KG1 (cell line): ENCODE measurements around the gene PRKG1.
"Not testable (repeated sequence)": the region's sequence is repeated elsewhere in the genome, so short reads cannot be mapped to it uniquely, and the experiment has no call there.

Experiments
- DNase-seq: peaks from one replicate; lab custom pipeline; 2025; lab: John Stamatoyannopoulos, UW

The PRKG1 gene

DNA sequence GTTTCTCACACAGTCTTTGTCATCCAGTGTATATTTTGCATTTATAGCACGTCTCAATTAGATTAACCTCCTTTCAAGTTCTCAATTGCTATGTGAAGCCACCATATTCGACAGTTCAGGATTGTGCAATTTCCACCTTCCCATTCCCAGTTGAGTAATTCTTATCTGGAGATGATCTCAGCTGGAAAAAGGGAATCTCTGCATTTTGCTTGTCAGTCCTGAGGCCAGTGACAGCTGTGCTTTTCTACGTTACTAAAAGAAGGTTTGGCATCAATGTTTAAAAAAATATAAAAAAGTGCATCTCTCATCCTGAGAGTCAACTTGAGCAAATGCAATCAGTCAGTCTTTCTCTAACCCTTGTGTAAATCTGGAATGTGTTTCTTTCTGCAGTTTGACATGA lies 247.7 kb downstream of the PRKG1 start:
- DNase-seq: no peak

DNA sequence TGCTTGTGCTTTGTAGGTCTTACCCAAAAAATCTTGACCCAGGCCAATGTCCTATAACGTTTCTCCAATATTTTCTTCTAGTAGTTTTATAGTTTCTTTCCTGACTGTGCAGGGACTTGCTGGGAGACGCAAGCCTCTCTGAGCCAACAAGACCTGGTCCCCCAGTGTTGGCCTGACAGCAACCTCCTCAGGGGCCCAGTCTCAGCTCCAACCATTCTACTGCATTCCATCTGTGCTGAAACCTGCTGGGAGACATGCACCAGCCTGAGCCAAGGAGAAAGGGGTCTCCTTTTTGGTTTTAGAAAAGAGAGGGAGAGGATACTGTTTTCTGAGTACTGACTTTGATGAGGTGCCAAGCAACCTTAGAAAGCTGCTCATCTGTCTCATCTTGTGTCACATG lies 251.4 kb downstream of the PRKG1 start:
- no peak for DNase-seq

GRCh38 chr10:51326174-51326573 lies 251.9 kb downstream of the PRKG1 start:
- no peak for DNase-seq

DNA sequence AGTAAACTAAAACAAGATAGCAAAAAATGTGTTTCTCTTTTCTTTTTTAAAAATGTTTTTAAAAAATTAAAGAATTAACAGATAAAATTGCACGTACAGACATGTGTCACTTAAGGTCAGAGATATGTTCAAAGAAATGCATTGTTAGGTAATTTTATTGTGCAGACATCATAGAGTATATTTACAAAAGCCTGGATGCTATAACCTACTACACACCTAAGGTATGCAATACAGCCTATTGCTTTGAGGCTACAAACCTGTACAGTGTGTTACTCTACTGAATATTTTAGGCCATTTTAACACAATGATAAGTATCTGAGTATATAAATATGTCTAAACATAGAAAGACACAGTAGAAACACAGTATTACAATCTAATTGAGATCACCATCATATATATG lies 253.1 kb downstream of the PRKG1 start:
- no peak for DNase-seq

- DNase-seq: no peak
These were observed 266.1 kb downstream of the PRKG1 start for GRCh38 chr10:51340366-51340765.

DNA sequence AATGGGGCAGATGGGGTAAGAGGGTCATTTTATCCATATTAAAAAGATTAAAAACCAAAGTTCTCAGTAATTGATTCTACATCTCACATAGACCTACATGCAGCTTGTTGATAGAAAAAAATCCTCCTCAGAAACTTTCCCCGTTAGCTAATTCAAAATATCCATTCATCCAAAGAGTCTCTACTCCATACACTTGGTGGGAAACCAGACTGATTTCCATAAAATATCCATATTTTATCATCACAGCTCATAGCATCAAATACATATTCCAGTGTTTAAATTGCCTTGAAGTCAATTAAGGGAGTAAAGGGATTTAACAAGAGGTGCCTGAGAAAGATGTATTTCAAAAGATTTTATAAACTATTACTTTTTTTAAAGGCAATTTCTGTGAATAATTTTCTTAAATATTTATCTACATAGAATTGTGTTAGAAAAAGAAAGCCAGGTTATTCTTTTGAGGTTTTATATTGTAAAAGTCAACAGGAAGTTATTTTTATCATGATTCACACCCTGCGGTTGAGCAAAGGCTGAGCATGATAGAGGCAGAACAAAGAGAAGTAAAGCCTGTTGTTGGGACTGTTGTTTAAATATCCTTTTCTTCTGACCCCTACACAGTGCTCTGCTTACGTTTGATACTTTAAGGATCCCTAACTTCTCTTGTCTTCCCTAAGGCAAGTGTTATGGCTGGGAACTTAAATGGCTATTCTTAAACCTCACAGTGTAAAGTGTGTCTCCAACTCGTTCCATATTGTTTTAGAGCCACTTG lies 266.7 kb downstream of the PRKG1 start:
- no peak for DNase-seq

DNA sequence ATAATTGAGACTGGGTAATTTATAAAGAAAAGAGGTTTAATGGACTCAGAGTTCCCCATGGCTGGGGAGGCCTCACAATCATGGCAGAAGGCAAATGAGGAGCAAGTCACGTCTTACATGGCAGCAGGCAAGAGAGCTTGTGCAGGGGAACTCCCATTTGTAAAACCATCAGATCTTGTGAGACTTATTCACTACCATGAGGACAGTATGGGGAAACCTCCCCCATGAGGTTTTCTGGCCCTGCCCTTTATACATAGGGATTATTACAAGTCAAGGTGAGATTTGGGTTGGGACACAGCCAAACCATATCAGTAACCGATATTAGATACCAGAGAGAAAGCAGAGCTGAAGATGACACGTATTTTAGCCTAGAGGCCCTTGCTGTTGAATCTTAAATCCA lies 267.5 kb downstream of the PRKG1 start:
- DNase-seq: not testable (repeated sequence)

DNA sequence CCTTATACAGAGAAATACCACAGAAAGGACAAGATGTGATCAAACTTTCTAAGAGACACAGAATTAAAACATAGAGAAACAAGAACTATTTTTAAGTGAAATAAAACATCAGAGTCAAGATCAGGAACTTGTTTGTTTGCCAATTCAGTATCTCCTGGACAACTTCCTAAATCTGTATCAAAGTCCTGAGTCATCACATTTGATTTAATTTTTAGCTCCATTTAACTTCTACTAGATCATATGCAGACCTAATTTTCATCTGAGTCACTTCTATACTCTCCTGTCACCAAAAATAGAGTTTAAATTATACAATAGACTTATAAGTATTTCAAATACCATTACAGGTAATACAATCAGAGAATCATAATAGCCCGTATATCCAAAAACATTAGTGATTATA lies 268.1 kb downstream of the PRKG1 start:
- DNase-seq: no peak

DNA sequence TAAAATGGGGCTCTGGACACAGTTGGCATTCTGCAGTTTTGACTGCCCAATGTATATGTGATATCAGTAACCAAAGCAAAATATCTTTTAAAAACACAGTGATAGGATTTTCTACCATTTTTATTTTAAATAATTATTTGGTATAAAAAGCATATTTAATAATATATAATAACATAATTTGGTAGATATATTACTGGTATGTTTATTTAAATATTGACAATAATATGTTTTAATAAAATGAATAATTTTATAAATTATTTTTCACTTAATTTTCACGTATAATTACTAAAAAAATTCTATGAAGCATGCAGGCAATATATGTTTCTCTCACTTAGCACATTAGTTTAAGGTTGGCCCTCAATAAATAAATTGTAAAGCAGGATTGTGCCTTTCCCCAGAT lies 269.1 kb downstream of the PRKG1 start:
- no peak for DNase-seq

DNA sequence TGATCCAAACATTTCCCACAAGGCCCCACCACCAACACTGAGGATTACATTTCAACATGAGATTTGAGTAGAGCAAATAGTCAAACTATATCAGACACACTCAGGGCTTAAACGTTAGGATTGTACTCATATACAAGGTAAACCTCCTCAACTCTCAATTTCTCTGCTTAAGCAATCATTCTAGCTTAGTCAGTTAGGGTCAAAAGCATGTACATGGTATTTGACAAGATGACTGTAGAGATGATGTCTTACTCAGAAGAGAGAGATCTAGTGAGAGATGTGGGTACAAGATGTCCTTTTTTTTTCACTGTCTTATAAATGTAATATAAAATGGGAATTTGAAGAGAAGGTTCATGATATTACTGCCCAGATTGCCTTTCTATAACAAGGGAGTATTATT lies 270.1 kb downstream of the PRKG1 start:
- no peak for DNase-seq

- no peak for DNase-seq
These were observed 274.3 kb downstream of the PRKG1 start for GRCh38 chr10:51348622-51349021.

- DNase-seq: no peak
These were observed 282.9 kb downstream of the PRKG1 start for GRCh38 chr10:51357170-51357569.

- no peak for DNase-seq
These were observed 283.9 kb downstream of the PRKG1 start for GRCh38 chr10:51358227-51358626.

DNA sequence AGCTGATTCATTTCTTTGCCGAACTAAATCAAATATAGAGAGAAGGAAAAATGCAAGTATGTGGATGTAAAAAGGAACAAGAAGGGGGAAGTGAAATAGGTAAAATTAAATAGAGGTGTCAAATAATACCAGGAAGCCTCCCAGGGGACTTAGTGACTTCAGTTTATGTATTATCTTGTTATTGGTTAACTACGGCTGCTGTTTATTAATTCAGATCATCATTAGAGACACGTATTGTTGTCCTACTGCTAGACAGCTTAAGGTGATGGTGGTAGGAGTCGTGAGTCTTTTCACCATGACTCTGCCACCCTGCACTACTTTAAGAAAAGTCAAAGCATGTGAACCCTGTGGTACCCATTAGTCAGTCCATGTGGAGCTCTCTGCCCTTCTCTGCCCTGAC lies 289.1 kb downstream of the PRKG1 start:
- no peak for DNase-seq

- DNase-seq: no peak
These were observed 290.4 kb downstream of the PRKG1 start for GRCh38 chr10:51364674-51365073.

DNA sequence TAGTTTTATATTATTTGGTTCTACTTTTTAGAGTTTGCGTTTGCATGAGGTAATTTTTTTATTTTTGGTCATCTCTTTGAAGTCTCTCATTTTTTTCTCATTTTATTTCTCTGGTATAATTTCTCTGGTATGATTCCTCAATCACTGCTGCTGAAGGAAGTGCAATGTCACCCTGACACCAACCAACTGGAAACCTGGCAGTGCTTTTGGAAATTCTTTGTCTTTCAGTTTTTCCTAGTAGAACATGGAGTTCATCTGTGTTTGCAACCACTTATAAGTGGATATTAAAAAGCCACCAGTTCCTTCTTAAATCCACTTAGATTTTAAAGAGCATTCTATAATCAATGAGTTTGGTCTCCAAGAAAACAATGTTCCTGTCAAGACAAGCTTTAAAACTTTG lies 291.8 kb downstream of the PRKG1 start:
- DNase-seq: no peak

GRCh38 chr10:51367127-51367526 lies 292.8 kb downstream of the PRKG1 start:
- DNase-seq: no peak

DNA sequence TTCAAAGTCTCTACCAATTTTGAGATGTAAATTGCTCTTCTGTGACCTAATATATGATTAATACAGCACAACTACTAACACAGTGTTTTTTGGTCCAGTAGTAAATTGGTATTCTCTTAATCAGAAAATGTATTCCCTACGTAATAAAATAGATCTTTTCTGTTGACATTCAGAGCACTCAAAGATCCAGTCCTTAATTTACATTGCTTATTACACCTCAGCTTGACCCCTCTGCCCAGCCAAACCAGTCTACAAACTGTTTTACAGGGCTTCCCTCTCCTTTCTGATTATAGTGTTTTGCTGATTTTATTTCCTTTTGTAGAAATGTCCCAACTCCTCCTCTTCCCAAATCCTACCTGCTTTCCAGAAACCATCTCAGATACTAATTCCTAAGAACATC lies 293.4 kb downstream of the PRKG1 start:
- DNase-seq: no peak

DNA sequence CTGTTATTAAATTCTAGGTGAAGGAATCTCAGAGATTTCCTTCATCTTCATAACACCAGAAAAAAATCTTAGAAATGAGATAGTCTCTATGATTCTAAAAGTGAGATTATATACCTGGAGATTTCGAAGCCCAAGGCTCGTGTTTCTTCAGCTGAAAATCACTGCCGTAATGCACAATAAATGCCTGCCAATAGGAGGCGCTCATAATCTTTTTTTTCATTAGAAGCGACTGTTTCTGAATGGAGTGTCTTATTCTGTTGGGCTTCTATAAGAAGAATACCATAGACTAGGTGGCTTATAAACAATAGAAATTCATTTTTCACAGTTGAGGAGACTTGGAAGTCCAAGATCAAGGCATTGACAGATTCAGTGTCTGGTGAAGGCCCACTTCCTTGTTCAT lies 294.7 kb downstream of the PRKG1 start:
- no peak for DNase-seq

GRCh38 chr10:51369903-51370302 lies 295.6 kb downstream of the PRKG1 start:
- no peak for DNase-seq

DNA sequence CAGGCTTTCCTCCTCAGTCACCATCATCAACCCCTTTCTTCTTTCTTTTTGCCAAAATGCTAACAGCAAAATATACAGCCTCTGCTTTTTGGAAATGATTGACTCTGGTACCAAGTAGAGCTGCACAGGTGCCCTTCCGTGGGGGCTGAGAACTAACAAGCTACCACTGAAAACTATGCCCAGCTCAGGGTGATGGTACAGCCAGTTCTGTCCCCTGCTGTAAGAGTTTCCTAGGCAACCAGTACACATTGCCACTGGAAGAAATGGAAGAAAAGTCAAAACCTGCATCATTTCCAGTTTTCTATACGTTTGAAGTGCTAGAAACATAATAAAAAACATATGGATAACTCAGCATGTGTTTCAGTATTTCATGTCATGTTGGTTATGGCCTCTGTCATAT lies 297.5 kb downstream of the PRKG1 start:
- no peak for DNase-seq

GRCh38 chr10:51375790-51376189 lies 301.5 kb downstream of the PRKG1 start:
- no peak for DNase-seq

- DNase-seq: no peak
These were observed 303.0 kb downstream of the PRKG1 start for GRCh38 chr10:51377070-51377931.
